Astrocyte (in vitro differentiated cells and primary cell): ENCODE data around the gene STUB1. TPM values are rescaled to one million over a fixed set of nuclear protein-coding genes. Genes with fewer than 3 reads are reported as not detected.

ENCODE experiments used
- DNase-seq: peaks from one replicate; pipeline ENCODE4 v3.0.0-alpha.2; 2010; ENCODE audit warnings: low read depth
- FAIRE-seq: peaks from 2 replicates; lab custom pipeline; 2011; peaks lifted over from hg19 to GRCh38; lab: Jason Lieb, UNC
- H2AFZ ChIP-seq: 2 replicates; pipeline ENCODE4 v1.6.0; 2012; ENCODE audit warnings: low read depth, low read length, inconsistent platforms
- H3K27ac ChIP-seq: 2 replicates; pipeline ENCODE4 v1.5.1; 2011; ENCODE audit warnings: low read depth, low read length, inconsistent platforms
- H3K27me3 ChIP-seq: 2 replicates; pipeline ENCODE4 v1.6.0; 2011; ENCODE audit warnings: low read length, inconsistent platforms; ENCODE audit not compliant: insufficient read depth
- H3K36me3 ChIP-seq: 2 replicates; pipeline ENCODE4 v1.5.1; 2011; ENCODE audit warnings: low read length, inconsistent platforms; ENCODE audit not compliant: insufficient read depth
- H3K4me1 ChIP-seq: 2 replicates; pipeline ENCODE4 v1.5.1; 2011; ENCODE audit warnings: low read length, inconsistent platforms; ENCODE audit not compliant: insufficient read depth
- H3K4me2 ChIP-seq: 2 replicates; pipeline ENCODE4 v1.6.0; 2012; ENCODE audit warnings: low read length, inconsistent platforms
- H3K4me3 ChIP-seq: 2 replicates; pipeline ENCODE4 v1.5.1; 2011; ENCODE audit warnings: low read depth, mild to moderate bottlenecking, low read length, inconsistent platforms; ENCODE audit not compliant: insufficient read depth
- H3K79me2 ChIP-seq: 2 replicates; pipeline ENCODE4 v1.6.0; 2012; ENCODE audit warnings: mild to moderate bottlenecking, low read length, inconsistent platforms; ENCODE audit not compliant: insufficient read depth
- H3K9ac ChIP-seq: 2 replicates; pipeline ENCODE4 v1.6.0; 2012; ENCODE audit warnings: mild to moderate bottlenecking, low read length, inconsistent platforms
- H3K9me3 ChIP-seq: 2 replicates; pipeline ENCODE4 v1.5.1; 2012; ENCODE audit warnings: low read depth, mild to moderate bottlenecking, low read length, inconsistent platforms; ENCODE audit not compliant: insufficient read depth
- H4K20me1 ChIP-seq: 2 replicates; pipeline ENCODE4 v1.6.0; 2012; ENCODE audit warnings: low read length, inconsistent platforms; ENCODE audit not compliant: insufficient read depth
- H3K27ac Mint-ChIP-seq: one replicate; pipeline ENCODE4 v1.8.0; 2021; ENCODE audit warnings: mild to moderate bottlenecking, mixed read lengths; ENCODE audit not compliant: unreplicated experiment
- H3K27me3 Mint-ChIP-seq: one replicate; pipeline ENCODE4 v1.8.0; 2021; ENCODE audit warnings: low read depth, mixed read lengths; ENCODE audit not compliant: unreplicated experiment
- H3K36me3 Mint-ChIP-seq: one replicate; pipeline ENCODE4 v1.8.0; 2021; ENCODE audit warnings: low read depth, mixed read lengths; ENCODE audit not compliant: unreplicated experiment
- H3K4me1 Mint-ChIP-seq: one replicate; pipeline ENCODE4 v1.8.0; 2021; ENCODE audit warnings: low read depth, mixed read lengths; ENCODE audit not compliant: unreplicated experiment
- H3K4me3 Mint-ChIP-seq: one replicate; pipeline ENCODE4 v1.8.0; 2021; ENCODE audit warnings: mild to moderate bottlenecking, moderate library complexity, mixed read lengths; ENCODE audit not compliant: unreplicated experiment
- H3K9me3 Mint-ChIP-seq: one replicate; pipeline ENCODE4 v1.8.0; 2021; ENCODE audit warnings: mild to moderate bottlenecking, mixed read lengths; ENCODE audit not compliant: unreplicated experiment
- CTCF ChIP-seq: IDR thresholded peaks from 2 replicates; pipeline ENCODE4 v1.5.1; 2011; ENCODE audit warnings: low read depth, mild to moderate bottlenecking, inconsistent platforms, low read length, moderate library complexity; ENCODE audit not compliant: insufficient read depth
- EZH2 ChIP-seq: IDR thresholded peaks from 2 replicates; pipeline ENCODE4 v1.6.1; 2012; ENCODE audit warnings: mild to moderate bottlenecking, low read length, inconsistent platforms; ENCODE audit not compliant: insufficient read depth
- total RNA-seq: library from RNA; stranded (reverse); gene quantifications from 2 replicates; pipeline ENCODE4 v1.2.1, GENCODE V29; 2021

STUB1 gene
- total RNA-seq, 1 donor from 2014 or later, result 140 TPM

- peaks cover 11% of the 10 kb centered on the region for H3K4me1 ChIP-seq
- FAIRE-seq (no peak), DNase-seq (no peak)
- no peak overlapping the region for H3K4me2 ChIP-seq
- H3K9me3 ChIP-seq, result no peaks in the 10 kb centered on the region
- no peak overlapping the region for H3K27ac Mint-ChIP-seq
- no peak overlapping the region for H3K4me3 ChIP-seq
- peaks cover 14% of the 10 kb centered on the region for H4K20me1 ChIP-seq
- no peaks in the 10 kb centered on the region for H3K36me3 Mint-ChIP-seq
- H3K4me3 Mint-ChIP-seq, result no peak overlapping the region
- H3K9me3 Mint-ChIP-seq, result no peaks in the 10 kb centered on the region
- H3K36me3 ChIP-seq, result no peaks in the 10 kb centered on the region
- no peaks in the 10 kb centered on the region for H3K4me1 Mint-ChIP-seq
- no peak for TF ChIP-seq CTCF
- no peak for TF ChIP-seq EZH2
- no peaks in the 10 kb centered on the region for H3K27me3 Mint-ChIP-seq
- no peak overlapping the region for H3K27ac ChIP-seq
- peaks cover 15% of the 10 kb centered on the region for H3K79me2 ChIP-seq
- H3K27me3 ChIP-seq, result no peaks in the 10 kb centered on the region
- H2AFZ ChIP-seq, result no peak overlapping the region
- no peak overlapping the region for H3K9ac ChIP-seq
Measured at GRCh38 chr16:633336-634050, 46.7 kb upstream of the STUB1 start.

GRCh38 chr16:634051-634670 lies 46.0 kb upstream of the STUB1 start:
- Histone ChIP-seq H3K79me2 (peaks cover 15% of the 10 kb centered on the region), H2AFZ (no peak overlapping the region), H3K27ac (no peak overlapping the region), H3K4me3 (no peak overlapping the region), H3K27me3 (no peaks in the 10 kb centered on the region), H3K4me1 (peaks cover 11% of the 10 kb centered on the region), H3K9me3 (no peaks in the 10 kb centered on the region), H3K4me2 (no peak overlapping the region), H4K20me1 (peaks cover 14% of the 10 kb centered on the region), H3K36me3 (no peaks in the 10 kb centered on the region), H3K9ac (no peak overlapping the region)
- no peak overlapping the region for H3K27ac Mint-ChIP-seq
- TF ChIP-seq EZH2 (no peak), CTCF (no peak)
- H3K4me1 Mint-ChIP-seq, result no peaks in the 10 kb centered on the region
- no peaks in the 10 kb centered on the region for H3K9me3 Mint-ChIP-seq
- peak overlapping the region; percentile 57 for H3K4me3 Mint-ChIP-seq
- no peak for FAIRE-seq
- H3K36me3 Mint-ChIP-seq, result no peaks in the 10 kb centered on the region
- no peaks in the 10 kb centered on the region for H3K27me3 Mint-ChIP-seq
- DNase-seq, result no peak

- Histone ChIP-seq H3K9me3 (no peaks in the 10 kb centered on the region), H3K4me3 (peak overlapping the region; percentile 80), H3K27ac (no peak overlapping the region), H3K36me3 (no peaks in the 10 kb centered on the region), H3K4me2 (peak overlapping the region; percentile 90), H2AFZ (no peak overlapping the region), H3K79me2 (peaks cover 15% of the 10 kb centered on the region), H3K4me1 (peaks cover 11% of the 10 kb centered on the region), H3K27me3 (no peaks in the 10 kb centered on the region), H3K9ac (peak overlapping the region; percentile 81), H4K20me1 (peaks cover 14% of the 10 kb centered on the region)
- FAIRE-seq, result no peak
- Mint-ChIP-seq H3K27ac (no peak overlapping the region), H3K9me3 (no peaks in the 10 kb centered on the region), H3K4me1 (no peaks in the 10 kb centered on the region), H3K27me3 (no peaks in the 10 kb centered on the region), H3K4me3 (peak overlapping the region; percentile 57), H3K36me3 (no peaks in the 10 kb centered on the region)
- no peak for TF ChIP-seq CTCF
- TF ChIP-seq EZH2, result no peak
- no peak for DNase-seq
Measured at GRCh38 chr16:634996-635395, 45.2 kb upstream of the STUB1 start.
